NCI-H524 treated with DMSO at 0.1 percent for 48 hours (cell line): Measurements from ENCODE around the gene ZNF804B.
A peak's percentile ranks its signal among the peaks of the same experiment; 100 is the strongest.

Experiments
- DNase-seq: peaks from one replicate; lab custom pipeline; 2025; lab: John Stamatoyannopoulos, UW

Gene ZNF804B

GRCh38 chr7:88759230-88760135, at the start of gene ZNF804B:
Gene ZNF804B (plus strand): TSS chr7:88759700. CDS start chr7:88759977, 277 bp downstream.
- DNase-seq: no peak

DNA sequence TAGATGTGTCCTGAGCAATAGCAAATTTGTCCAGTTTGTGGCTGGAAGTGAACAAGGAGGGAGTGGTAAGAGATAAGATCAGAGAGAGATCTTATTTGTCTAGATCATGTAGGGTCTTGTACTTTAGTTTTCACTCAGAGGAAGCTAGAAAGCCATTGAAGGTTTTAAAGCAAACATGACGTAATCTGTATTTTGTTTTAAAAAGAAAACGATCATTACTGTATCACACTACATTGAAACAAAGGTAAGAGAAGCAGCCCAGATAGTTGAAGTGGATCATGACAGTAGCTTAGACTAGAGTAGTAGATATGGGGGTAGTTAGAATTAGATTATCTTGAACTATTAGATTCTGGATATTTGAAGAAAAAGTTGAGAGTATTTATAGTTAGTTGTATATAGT, 23.6 kb upstream of the ZNF804B start:
- DNase-seq: no peak

- DNase-seq: no peak
Measured at GRCh38 chr7:88737632-88738031, 21.9 kb upstream of the ZNF804B start.

- no peak for DNase-seq
Measured at GRCh38 chr7:88746126-88746525, 13.4 kb upstream of the ZNF804B start.

GRCh38 chr7:88756802-88757201, 2.7 kb upstream of the ZNF804B start:
- no peak for DNase-seq

DNA sequence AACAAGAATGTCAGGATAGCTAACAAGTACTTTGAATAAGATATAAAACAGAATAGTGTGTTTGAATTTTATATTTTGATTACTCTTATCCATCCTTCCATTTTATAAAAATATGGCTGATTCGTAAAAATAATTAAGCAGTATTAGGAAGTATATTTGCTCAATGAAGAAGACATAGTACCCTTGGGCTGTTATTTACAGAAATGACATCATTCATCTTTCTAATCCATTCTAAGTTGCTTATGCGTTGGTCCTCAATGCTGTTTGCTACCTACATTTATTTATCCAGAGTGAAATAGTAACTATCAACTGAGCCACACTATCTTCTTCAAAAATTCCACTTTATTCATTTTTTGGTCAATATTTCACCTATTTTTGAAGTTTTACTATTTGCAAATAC, 2.1 kb upstream of the ZNF804B start:
- DNase-seq: no peak

- no peak for DNase-seq
Measured at GRCh38 chr7:88758381-88759229, 895 bp upstream of the ZNF804B start.

DNA sequence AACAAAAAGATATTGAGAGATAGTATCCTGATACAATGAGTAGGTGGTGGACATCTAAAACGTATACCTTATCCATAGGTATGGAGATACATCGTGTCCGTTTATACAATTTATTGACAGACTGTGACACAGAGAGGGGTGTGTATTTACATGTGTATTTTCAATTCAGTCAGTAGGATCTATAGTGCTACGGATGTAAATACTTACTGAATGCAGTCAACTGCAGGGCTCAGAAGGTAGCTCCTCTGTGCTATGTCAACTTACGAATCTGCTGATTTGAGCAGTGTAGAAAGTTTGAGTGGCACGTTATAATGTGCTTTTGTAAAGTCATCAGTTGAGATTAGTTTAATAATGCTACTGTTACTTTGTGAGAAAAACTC, 626 bp downstream of the ZNF804B start:
- no peak for DNase-seq

DNA sequence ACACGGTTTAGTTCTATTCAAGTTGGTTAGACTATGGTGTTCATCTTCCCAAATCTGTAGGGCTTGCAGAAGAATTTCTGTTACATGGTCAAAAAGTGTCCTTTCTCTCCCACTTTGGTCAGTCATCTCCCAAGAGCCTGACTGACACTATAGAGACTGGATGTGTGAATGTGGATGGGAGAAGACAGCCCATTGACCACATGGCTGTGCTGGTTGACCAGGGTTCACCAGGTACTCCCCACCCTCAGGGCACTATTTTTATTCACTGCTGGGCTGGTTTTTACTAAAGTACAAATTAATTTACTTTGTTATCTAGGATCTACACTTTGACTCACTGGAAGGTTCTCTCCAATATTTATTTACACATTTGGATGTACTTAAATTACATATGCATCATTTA, 2.3 kb downstream of the ZNF804B start:
- DNase-seq: no peak

DNA sequence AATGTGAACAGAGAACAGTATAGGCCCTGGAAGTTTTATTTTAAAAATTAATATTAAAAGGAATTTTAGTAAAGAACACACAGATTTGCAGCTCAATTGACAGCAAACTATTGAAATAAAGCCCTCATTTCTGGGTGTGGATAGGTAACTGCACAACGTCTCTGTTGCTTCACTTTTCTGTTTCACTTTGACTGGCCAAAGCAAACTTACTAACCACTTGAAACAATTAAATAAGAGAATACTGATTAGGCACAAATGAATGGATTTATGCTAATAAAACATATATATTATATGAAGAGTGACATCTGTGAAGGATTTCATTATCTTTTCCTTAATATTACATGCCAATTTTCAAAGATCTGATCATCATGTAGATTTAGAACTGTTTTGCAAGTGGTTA, 11.9 kb downstream of the ZNF804B start:
- no peak for DNase-seq

DNA sequence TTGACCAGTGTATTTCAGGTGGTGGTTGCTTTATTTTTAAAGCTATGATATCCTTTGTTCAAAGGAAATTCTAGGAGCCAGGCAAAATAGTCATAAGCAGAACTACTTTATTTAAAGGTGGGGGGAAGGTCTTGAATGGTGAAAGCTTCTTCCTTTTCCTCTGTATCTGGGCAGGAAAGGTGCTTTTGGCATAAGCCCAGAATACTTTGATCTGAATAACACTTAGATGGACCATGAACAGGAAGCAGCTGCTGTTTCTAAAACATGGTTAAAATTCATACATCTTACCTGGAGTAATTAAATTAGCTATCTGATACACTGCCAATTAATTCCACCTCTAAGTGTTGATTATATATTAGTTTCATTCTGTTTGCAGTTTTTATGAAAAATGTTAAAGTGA, 13.3 kb downstream of the ZNF804B start:
- DNase-seq: no peak

GRCh38 chr7:88775838-88776237, 16.3 kb downstream of the ZNF804B start:
- no peak for DNase-seq

DNA sequence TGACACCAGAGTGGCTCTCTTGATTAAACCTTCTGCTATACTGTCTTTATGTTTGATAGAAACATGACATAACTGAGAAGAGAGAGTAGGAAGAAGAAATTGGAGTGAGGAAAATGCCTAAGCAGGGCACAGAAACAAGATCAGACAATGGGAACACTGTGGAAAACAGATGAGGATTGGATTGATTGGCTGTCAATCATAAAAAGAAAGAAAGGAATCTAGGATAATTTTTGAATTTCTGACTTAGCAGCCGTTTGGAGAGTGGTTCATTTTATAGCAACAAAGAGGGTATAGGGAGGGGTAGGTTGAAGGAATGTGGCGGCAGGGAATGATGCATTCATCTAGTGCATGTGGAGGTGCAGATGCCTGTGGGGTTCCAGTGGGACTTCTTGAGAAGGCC, 28.3 kb downstream of the ZNF804B start:
- no peak for DNase-seq

DNA sequence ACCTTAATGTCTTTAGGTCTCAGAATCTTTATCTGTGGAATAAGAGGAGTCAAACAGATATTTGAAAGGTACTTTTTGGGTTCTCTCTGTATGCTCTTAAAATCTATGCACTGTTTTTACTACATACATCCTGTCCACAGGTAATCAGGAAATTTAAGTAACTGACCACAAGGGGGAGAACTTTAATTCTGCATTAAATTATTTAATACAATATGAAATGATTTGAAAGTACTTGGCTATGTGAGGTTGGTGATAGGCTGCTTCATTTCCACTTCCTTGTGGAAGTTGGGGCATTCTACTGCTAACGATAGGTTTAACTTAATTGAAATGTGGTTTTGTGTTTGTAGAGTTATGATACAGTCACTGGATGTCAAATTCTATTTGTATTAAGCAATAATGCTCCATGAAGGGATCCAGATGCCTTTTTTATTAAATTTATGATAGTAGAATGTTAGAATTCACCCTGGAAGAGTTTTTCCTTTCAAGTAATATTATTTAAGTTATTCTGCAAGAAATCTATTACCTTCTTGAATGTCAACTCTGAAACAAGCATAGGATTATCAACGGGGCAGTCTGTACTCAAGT, 30.1 kb downstream of the ZNF804B start:
- peak; percentile 1 for DNase-seq

DNA sequence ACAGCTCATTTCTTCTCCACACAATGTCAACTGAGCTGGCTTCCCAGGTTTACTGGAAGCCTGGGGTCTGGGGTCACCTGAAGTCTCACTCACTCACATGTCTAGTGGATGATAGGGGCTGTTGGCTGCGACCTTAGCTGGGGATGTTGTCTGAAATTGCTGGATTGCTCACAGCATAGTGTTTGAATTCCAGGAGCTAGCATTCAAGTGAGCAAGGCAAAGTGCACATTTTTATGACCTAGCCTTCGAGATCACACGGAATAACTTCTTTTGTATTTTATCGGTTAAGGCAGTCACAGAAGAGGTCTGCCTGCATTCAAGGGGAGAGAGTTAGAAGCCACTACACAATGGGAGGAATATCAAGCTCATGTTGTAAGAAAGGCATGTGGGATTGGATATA, 32.4 kb downstream of the ZNF804B start:
- no peak for DNase-seq

- DNase-seq: no peak
Measured at GRCh38 chr7:88792361-88792760, 32.9 kb downstream of the ZNF804B start.

DNA sequence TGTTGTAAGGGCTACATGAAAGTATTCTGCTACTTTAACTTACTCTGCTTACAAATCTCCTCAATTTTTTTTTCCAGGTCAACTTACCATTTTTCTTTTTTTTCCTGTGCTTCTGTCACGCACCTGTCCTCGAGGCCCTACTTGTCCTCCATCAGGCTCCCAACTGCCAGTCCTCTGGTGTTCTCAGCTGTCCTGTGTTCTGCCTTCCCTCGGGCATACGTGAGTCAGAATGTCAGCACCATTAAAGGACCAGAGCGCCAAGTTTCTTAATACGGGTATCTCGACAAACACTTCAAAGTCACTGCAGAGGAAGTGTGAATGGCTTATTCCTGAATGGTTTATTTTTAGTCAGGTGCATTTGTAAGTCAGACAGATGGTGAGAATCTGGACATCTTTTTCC, 36.1 kb downstream of the ZNF804B start, which contains the start of gene TEX47:
Gene TEX47, minus strand, starts transcription at position 185 of the 400 bp plus-strand sequence. CDS start 795 bp downstream, outside the sequence.
- DNase-seq: no peak

- no peak for DNase-seq
Measured at GRCh38 chr7:88801046-88801445, 41.5 kb downstream of the ZNF804B start.

DNA sequence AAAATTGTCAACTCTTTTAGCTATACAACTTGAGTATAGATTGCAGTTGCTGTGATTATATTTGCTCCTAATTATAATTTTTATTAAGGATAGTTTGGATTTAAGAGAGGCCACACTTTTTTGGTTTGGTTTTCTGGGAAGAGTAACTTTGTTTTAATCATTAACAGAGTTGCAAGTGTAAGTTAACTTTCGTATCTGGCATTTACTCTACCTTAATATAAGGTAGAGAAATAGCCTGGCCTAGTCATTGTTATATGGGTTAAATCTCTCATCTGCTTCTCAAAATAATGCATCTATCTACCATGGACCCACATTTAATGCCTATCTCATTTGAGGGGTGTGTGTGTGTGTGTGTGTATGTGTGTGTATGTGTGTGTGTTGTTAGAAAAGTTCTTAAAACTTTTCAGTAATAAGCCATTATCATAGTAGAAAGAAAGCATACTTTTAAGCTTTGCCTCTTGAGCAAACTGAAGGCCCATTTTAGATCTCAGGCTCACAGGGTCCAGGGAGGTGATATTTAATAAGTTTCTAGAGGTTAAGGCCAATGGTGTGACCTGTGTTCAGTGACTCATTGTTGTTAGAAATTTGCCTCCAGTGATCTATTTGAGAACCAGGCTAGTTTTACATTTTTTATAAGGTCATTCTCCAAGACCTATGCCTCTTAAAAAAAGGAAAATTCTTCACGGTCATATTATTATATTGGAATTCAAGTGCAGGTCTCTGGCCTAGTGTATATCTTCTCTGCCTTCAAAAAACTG, 47.0 kb downstream of the ZNF804B start:
- DNase-seq: no peak

GRCh38 chr7:88818552-88818951, 59.1 kb downstream of the ZNF804B start:
- DNase-seq: no peak

DNA sequence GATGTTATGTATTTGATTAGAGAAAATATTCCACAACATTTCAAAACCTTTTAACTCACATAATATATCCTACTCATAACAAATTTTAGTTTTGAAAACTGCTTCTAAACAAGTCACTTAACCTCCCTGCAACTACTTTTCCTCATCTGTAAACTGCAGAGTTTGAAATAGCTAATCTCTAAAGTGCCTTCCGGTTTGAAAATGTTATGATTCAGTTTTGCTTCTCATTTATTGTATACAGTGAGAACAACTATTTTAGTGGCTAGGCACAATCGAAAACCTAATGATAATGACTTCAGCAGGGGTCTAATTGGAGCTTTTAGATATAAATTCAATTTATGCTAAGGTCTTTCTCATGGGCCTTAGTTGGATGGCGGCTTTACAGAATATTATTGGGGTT, 66.7 kb downstream of the ZNF804B start:
- no peak for DNase-seq
